Central memory CD4-positive, alpha-beta T cell (primary cell): ENCODE results near the gene PKD2.
A peak's percentile ranks its signal among the peaks of the same experiment; 100 is the strongest.
"Not testable (repeated sequence)": the region's sequence is repeated elsewhere in the genome, so short reads cannot be mapped to it uniquely, and the experiment has no call there.

Experiments used
- DNase-seq: peaks from one replicate; pipeline ENCODE4 v3.0.0; 2022

The PKD2 gene

DNA sequence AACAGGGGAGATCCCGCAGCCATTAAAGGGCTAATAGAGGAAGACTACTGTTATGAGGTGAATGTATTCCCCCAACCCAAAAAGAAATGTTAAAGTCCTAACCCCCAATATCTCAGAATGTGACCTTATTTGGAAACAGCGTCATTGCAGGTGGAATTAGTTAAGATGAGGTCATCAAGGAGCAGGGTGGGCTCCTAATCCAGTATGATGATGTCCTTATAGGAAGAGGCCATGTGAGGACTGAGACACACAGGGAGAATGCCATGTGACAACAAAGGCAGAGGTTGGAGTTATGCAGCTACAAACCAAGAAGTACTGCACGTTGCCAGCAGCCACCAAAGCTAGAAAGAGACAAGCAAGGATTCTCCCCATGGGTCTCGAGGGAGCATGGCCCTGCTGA, 17.7 kb upstream of the PKD2 start:
- no peak for DNase-seq

DNA sequence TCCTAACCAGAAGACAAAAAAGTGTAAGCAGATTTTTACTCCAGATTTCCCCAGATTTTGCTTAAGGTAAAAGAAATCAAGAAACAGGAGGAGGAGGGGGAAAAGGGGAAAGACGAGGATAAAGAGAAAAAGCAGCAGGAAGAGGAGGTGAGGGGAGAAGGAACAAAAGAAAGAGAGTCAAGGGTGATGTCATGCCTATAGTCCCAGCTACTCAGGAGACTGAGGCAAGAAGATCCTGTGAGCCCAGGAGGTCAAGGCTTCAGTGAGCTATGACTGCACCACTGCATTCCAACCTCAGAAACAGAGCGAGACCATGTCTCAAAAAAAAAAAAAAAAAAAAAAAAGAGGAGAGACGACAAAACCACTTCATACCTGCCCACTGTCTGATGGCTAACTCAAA, 12.0 kb upstream of the PKD2 start:
- DNase-seq, result no peak

DNA sequence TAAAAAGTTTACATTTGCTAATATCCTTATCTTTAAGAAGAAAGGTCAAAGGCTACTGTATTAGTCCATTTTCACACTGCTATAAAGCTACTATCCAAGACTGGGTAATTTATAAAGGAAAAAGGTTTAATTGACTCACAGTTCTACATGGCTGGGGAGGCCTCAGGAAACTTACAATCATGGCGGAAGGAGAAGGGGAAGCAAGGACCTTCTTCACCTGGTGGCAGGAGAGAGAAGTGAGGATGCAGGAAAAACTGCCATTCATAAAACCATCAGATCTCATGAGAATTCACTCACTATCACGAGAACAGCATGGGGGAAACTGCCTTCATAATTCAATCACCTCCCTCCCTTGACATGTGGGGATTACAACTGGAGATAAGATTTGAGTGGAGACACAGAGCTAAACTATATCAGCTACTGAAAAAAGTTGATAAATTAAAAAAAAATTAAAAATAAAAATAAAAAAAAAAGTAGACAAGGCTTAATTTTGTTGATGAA, 8.2 kb upstream of the PKD2 start:
- not testable (repeated sequence) for DNase-seq

DNA sequence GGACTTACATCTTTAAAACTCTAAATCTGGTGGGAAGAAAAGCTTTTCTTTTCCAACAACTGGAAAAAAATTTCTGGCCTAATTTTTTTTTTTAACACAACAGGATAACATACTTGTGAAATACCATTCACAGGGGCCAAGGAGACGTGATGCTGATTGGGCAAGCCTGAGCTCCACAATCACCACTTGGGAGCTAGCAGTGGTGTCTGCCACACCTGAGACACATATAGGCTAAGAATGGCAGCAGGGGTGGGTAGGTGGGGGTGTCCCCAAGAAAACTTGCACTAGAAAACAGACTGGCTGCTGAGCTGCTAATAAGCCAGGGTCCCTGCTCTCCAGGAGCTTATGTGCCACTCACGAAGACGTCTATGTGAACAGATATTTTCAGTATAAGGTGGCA, 5.6 kb upstream of the PKD2 start:
- DNase-seq, result no peak

DNA sequence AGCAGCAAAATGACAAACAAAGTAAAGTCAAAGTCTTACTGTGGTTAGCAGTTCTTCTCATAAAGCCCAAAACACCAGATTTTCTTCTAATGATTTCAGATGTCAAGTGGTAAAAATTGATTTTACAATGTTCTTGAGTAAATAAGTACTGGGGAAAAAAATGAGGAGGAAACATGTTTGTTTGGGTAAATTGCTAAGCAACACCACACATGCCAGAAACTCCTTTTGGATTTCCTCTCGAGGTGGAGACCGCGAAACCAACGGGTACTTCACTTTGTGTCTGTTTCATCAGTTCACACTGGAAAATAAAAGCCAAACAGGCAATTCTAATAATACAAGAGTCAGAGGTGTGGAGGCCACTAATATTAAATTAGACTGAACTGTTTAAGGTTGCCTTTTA, 4.6 kb upstream of the PKD2 start:
- no peak for DNase-seq

DNA sequence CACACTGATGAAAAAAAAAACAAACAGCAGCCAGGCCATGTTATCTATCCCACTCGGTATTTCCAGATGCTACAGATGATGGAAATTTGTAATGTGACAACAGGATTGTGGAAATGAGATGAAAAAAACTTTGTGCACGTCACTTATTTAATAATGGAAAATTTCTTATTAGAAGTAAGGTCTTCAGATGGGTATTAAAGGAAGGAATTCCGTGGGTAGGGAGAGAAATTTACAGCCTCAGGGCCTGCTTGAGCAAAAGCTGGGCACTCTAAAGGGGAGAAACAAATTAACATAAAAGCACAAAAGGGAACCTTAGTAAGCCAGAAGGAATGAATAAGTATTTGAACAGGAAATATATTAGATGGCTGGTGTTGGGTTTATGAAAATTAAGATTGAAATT, 4.2 kb upstream of the PKD2 start:
- no peak for DNase-seq

DNA sequence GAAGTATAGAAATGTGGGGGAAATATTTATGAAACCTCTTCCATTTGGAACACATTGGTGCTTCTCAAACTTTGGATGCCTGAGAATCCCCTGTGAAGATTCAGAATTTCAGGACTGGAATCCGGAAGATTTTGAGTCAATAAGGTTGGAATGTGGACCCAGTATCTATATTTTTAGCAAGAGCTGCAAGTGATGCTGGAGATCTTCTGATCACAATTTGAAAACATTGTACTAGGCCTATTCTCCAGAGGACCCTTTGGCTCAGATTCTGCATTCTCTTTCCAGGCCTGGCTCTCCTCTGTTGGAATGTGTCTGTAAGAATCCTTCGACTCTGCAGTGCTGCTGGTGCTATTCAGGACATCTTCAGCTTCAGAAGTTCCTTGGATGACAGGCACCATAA, 2.4 kb upstream of the PKD2 start:
- DNase-seq, result no peak

DNA sequence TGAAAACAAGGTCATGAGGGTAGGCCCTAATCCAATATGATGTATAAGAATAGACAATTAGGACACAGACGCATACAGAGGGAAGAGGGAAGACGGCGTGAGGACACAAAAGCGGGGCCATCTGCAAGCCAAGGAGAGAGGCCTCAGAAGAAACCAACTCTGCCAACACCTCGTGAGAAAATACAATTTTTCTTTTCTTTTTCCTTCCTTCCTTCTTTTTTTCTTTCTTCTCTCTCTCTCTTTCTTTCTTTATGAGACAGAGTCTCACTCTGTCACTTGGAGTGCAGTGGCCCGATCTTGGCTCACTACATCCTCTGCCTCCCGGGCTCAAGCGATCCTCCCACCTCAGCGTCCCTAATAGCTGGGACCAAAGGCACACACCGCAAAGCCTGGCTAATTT, 1.5 kb upstream of the PKD2 start:
- DNase-seq, result no peak

DNA sequence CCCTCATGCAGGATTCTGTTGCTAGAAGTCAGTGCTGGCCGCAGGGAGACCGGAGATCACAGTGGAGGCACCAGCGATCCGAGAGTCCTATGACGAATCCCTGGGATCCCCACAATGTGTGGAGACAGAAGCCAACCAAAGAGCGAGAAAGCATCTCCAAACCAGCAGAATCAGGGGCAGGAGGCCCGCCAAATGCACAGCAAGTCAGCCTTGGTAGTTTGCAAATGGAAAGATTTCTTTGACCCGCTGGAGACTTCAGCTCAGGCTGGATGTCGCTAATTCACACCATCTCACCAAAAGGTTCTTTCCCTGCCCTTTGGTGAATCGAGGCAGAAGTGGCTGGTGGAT, 505 bp upstream of the PKD2 start:
- DNase-seq, result peak; percentile 4

DNA sequence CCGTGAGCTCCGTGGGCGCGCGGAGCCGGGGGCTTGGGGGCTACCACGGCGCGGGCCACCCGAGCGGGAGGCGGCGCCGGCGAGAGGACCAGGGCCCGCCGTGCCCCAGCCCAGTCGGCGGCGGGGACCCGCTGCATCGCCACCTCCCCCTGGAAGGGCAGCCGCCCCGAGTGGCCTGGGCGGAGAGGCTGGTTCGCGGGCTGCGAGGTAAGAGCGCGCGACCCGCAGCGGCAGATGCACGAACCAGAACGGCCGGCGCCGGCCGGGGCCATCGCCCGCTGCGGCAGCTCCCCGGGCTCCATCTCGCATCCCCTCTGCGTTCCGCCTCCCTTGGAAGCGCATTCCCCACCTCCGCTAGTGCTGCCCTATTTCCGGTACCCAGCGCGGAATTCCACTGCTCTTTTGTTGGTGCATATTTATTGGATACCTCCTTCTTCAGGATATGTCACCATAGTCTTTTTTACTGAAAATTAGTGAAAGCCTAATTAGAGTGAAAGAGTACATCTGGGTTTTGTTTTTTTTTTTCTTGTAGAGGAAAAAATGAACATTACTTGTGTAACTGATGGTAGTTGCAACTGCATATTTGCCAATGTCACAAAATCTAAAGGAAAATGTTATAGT, 797 bp downstream of the PKD2 start:
- no peak for DNase-seq

DNA sequence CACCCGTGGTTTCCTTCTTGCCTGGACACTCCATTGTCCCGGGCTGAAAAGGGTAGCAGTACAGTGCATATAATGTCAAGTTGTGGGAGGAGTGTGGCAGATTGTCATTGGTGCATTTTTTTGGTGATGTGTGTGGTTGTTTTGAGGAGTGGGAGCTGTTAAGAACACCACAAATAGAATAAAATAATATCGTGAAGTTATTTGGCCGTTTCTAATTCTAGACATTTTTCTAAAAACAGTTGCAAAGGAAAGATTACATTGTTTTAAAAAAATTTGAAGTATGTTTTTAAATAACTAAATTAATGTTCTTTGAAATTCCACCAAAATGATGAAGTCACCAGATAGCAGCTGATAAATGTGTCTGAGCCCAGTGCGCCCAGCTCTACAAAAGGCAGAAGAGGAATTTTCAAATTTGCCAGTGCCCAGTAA, 1.3 kb downstream of the PKD2 start:
- DNase-seq, result no peak

DNA sequence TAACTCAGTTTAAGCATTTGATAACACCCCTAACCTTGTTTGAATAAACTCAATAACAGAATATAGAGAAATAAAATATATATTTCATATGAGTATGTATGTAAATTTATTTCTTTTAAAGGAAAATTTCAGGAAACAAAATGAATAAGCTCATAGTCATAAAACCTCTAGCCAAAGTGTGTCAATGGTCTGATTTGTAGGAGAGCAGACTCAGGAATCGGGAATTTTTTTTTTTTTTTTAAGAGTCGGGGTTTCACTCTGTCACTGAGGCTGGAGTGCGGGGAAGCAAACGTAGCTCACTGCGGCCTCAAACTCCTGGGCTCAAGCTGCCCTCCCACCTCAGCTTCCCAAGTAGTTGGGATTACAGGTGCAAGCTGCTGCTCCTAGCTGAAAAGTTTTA, 2.4 kb downstream of the PKD2 start:
- DNase-seq, result no peak

DNA sequence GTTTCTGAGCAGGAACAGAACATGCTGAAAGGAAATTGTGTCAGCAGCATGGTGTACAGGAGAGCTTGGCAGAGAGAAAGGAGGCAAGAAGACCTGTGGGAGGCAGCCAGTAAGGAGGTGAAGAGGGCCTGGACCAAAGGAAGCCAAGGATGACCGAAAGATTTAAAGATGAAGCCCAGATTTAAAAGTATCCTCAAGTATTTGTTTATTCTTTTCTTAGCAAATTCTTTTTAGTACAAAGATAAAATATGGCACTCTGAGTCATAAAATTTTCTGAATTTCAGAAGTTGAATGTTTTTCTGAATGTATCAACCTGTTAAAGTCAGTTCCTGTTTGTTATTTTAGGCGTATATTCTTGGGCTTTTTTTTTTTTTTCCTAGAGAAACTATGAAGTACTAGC, 3.5 kb downstream of the PKD2 start:
- no peak for DNase-seq

DNA sequence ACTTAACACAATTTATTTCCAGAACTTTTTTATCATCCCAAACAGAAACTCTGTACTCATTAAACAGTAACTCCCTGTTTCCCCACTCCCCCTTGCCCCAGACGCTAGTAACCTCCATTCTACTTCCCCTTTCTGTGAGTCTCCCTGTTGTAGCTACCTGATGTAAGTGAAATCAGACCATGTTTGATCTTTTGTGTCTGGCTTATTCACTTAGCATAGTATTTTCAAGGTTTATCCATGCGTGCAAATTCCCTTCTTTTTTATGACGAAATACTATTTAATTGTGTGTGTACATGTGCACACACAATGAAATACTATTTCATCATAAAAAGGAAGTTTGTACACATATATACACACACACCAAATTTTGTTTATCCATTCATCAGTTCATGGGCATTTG, 5.2 kb downstream of the PKD2 start:
- DNase-seq, result no peak

DNA sequence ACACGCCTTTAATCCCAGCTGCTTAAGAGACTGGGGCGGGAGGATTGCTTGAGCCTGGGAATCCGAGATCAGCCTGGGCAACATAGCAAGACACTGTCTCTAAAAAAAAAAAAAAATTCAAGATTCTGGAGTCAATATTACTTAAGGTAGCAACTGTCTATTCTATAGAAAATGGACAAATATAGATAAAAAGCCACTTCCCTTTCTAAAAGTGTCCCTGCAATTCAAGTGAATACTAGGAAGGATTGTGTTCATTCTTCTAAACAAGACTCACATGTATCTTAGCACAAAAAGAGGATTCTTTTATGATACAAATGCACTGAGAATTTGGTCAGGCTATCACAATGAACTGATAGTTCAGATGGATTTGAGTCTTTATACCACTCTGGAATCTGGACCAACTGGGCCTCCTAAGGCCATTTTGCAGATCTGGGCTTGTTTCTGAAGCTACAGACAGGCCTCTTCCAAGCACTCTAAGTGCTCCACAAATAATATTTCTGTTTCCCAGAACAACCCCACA, 7.0 kb downstream of the PKD2 start:
- DNase-seq, result no peak

DNA sequence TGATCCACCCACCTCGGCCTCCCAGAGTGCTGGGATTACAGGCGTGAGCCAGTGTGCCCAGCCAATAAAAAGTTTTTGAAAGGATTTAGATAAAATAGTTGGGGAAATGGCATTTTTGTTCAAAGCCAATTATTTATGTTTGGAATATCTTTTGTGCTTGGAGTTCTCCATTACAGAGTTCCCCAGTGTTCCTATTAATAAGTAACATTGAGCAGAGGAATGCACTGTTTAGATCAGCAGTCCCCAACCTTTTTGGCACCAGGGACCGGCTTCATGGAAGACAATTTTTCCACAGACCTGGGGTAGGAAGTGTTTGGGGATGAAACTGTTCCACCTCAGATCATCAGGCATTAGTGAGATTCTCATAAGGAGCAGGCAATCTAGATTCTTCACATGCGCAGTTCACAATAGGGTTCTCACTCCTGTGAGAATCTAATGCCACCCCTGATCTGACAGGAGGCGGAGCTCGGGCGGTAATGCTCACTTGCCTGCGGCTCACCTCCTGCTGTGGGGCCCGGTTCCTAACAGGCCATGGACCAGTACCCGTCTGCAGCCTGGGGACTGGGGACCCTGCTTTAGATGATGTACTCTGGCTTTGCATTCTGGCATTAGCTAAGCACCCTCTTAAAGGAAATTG, 8.3 kb downstream of the PKD2 start:
- no peak for DNase-seq

DNA sequence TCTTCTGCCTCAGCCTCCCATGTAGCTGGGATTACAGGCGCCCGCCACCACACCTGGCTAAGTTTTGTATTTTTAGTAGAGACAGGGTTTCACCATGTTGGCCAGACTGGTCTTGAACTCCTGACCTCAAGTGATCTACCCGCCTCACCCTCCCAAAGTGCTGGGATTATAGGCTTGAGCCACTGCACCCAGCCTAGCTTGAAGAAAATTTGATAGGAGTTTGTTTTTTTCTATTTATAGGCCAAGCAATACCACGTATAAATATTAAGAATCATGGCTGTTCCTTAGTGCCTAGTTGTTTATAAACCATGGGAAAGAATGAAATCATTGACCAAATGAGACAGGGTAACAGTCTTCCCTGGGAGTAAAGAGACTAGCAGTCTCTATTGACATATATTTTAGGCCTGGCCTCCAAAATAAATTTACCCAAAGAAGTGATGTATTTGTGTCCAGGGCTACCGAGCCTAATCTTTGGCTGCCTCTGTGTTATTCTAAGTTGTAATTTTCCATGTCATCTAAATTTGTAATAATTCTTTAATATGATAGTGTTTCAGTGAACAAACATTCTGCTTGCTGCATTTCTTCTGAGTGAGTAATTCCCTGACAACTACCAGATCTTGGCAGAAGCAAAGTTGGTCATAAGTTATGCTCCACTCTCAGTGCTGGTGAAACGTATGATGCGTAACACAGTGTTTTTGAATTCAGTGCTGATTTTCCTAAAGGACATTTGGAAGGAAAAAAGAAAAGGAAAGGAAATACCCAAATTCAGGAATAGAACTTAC, 10.3 kb downstream of the PKD2 start:
- no peak for DNase-seq

DNA sequence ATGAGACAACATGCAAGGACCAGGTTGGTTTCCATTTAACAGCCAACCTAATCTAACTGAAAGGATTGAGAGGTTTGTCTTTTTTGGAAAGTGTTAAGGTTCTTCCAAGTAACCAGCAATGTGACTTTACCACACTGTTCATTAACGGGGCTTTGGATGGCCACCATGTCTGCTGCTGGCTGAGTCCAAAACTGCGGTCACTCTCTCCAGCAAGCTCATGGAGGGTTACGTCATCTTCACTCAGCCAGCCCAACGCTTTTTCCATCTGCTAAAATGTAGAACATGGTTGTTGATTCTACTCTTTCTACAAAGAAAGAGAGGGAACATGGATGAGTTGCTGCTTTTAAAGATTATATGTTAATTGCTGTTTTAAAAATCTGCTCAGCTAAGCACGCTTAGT, 11.0 kb downstream of the PKD2 start:
- no peak for DNase-seq

DNA sequence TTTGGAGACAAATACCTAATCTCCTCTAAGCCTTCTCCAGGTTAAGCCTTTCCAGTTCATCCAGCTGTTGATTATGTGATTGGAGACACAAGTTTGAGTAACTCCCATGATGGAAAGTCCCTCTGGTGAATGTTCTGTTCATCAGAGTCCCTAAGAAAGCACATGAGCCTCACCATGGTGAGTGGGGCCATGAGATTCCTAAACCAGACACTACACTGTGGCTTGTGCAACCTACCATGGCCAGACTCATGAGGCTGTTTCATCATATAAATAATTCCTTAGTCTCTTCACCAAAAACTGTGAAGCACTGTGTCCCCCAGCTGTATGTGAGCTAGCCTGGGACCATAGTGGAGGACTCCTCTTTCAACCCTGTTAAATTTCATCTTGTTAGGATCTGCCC, 14.4 kb downstream of the PKD2 start:
- no peak for DNase-seq

DNA sequence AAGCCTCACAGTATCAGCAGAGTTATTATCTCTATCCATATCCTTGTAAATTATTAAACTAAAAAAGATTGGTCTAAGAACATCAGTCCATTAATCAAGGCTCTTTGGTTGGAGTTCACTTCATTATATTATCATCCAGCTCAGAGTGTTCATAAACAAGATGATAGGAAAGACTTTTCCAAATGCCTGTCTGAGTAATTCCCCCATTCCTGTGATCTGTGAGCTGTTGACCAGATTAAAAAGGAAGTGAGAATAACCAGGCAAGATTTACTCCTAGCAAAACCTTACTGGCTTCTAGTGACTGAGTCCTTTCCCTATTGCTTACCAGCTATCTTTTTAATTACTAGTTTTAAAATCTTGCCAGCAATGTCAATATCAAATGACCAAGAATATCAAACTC, 14.9 kb downstream of the PKD2 start:
- DNase-seq, result no peak

DNA sequence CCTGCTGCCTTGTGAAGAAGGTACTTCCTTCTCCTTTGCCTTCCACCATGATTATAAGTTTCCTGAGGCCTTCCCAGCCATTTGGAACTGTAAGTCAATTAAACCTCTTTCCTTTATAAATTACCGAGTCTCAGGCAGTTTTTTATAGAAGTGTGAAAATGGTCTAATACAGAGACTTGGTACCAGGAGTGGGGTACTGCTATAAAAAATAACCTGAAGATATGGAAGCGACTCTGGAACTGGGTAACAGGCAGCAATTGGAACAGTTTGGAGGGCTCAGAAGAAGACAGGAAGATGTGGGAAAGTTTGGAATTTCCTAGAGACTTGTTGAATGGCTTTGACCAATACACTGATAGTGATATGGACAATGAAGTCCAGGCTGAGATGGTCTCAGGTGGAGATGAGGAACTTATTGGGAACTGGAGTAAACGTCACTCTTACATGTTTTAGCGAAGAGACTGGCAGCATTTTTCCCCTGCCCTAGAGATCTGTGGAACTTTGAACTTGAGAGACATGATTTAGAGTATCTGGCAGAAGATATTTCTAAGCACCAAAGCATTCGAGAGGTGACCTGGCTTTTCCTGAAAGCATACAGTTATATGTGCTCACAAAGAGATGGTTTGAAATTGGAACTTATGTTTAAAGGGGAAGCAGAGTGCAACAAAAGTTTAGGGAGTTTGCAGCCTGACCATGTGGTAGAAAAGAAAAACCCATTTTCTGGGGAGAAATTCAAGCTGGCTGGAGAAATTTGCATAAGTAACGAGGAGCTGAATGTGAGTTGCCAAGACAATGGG, 18.6 kb downstream of the PKD2 start:
- DNase-seq, result not testable (repeated sequence)

DNA sequence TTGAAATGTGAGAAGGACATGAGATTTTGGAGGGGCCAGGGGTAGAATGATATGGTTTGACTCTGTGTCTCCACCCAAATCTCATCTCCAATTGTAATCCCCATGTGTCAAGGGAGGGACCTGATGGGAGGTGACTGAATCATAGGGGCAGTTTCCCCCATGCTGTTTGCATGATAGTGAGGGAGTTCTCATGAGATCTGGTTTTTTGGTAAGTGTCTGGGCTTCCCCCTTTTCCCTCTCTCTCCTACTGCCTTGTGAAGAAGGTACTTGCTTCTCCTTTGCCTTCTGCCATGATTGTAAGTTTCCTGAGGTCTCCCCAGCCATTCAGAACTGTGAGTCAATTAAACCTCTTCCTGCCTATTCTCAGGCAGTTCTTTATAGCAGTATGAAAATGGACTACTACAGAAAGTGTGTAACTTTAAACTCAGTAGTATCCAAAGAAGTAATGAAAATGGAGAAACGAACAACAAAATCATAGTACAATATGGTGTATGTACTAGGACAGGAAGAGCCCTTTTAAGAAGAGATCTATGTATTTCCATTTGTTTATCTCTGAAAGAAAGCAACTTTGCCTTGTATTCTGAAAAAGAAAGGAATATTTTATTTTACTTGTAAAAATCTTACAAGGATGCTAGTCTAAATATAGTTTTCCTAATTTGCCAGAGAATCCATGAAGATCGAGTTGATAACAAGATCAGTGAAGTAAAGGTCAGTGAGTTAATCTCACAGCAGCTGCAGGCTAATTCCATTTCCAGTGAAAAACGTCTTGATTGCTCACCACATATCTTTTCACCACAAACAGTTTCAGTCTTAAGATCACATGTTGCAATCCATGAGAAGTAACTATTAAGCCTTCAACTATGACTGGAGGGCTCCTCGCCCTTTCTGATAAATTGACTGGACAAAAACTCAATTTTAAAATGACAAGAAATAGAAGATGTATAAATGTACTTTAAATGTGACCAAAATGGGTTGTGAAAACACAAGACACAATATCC, 20.5 kb downstream of the PKD2 start:
- no peak for DNase-seq
